HG03575 (cell line): ENCODE data around the gene ZNF385B.

Experiments used
- ATAC-seq: cut with Tn5 transposase; IDR thresholded peaks from one replicate; pipeline ENCODE4 v1.9.1; 2021; ENCODE audit not compliant: unreplicated experiment, insufficient number of reproducible peaks, low FRiP score; ENCODE audit errors: extremely low read depth

ZNF385B gene

DNA sequence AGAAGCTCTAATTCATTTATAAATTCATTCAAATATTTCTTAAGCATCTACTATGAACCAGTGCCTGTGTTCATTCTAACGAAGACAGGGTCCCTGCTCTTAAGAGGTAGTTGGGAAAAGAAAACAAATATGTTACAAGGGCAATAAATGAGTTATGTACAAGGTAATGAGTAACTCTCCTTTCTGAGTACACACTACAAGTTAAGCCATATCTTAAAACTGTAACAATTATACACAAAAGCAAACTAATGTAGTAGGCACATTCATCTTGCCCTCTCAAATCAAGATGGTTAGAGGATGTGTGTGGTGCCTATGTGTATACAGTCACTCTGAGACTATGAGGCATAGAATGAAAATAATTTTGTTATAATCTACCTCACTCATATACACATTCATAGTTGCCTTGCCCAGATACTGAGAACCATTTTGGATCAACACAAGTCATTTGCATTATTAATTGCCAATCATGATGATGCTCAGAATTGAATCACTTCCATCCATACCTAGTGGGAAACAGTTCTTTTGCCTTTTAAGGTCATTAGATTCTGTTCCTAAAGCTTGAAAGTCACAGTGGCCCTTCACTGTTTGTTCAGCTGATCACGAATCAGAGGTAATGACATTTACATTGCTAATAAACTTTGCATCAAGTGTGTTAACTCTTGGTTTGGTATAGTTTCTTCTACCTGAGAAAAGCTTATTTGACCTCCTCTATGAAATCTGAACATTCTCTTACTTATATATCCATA lies 283.1 kb downstream of the ZNF385B start:
- ATAC-seq: no peak

DNA sequence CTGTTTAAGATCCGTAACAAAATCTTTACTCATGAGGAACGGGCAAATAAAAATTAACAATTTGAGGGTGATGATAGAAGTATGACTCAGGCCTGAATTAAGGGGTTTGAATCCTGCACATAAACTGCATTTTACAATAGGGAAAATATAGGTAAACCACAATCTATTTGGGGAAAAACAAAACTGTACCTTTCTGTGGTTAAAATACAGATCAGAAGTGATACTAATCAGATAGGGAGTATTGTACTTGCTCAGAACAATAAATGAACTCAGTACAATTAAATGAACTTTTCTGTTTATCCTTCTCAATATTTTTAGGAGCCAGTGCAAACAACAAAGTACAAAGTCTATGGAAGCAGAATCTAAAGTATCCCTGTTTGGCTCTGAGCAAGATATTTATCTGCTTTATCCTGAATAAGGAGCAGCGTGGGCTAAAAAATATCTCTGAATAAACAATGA lies 287.3 kb downstream of the ZNF385B start:
- ATAC-seq: no peak

DNA sequence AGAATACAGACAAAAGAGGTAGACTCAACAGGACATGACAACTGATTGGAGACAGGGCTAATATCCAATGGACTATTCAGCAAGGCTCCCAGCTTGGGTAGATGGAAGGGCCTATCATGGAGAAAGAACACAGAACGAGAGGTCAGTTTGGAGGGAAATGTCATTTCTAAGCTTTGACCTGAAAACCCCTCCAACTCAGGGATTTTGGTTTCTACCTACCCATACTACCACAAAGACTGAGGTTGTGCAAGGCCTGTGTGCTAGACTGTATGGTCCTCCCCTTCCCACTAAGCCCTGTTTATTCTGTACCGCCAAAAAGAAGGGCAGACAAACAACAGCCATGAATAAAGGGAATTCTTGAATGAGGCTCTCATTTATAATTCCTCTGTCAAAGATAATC lies 288.9 kb downstream of the ZNF385B start:
- no peak for ATAC-seq

DNA sequence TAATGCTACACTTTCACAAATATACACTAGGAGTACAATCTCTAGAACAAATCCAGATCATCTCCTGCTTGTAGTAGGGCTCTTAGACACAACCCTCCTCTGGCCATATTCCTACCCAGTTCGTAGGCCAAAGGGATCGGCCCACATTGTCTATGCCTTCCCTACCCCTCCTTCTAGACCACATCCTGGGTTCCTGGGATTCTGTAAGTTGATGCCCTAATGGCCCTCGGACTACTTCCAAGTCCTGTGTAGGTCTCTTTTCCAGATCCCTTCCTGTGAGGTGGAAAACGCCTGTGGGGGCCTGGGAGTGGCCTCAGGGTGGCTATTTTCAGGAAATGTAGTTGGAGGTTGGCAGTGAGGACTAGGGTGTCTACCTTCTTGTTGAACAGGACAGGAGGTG lies 289.7 kb downstream of the ZNF385B start:
- no peak for ATAC-seq

DNA sequence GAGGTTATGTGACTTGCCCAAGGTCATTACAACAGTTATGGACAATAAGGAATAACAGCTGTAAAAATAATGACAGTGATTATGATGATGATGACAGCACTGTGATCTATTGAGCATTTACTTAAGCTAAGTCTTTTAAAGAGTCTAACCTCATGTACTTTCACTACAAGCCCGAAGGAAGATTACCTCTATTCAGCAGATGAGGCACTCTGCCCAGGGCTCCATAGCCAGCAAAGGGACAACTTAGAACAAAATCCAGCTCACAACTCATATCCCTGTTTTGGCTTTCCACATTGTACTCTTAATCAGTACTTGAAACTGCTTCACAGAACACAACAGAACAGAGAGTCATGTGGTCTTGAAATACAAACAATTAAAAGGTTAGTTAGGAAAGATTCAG lies 290.2 kb downstream of the ZNF385B start:
- ATAC-seq: no peak

DNA sequence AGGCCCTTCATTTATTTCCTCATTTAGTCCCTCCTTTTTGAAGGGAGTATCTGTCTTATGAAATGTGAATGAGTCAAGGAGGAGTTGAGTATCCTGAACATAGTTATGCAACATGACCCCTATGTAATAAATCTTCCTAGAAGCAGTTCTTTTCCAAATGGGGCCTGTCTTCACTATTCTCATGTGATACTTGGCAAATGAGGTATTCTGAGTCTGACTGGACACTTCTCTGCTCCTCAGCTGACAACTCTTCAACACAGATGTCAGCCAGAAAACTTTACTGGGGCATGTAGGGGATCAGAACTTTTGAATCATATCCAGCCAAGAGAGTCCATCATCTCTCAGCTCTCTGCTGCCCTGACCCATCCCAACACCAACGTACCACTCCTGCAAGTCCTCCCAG lies 291.6 kb downstream of the ZNF385B start:
- ATAC-seq: no peak

DNA sequence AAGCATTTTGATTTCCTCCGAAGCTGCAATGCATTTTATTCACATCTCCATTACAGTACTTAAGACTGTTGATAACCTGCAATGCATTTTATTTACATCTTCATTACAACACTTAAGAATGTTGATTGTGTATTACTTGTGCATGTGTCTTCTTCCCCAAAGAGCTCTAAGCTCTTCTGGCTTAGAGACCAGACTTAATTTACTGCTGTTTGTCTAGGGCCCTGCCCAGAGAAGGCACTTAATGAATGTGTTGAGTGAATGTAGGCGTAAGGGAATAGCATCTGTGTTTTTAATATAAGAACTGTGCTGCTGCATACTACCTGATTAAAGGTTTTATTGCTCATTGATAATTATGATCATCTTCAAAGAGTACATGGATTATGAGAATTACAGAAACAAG lies 295.6 kb downstream of the ZNF385B start:
- ATAC-seq: no peak

DNA sequence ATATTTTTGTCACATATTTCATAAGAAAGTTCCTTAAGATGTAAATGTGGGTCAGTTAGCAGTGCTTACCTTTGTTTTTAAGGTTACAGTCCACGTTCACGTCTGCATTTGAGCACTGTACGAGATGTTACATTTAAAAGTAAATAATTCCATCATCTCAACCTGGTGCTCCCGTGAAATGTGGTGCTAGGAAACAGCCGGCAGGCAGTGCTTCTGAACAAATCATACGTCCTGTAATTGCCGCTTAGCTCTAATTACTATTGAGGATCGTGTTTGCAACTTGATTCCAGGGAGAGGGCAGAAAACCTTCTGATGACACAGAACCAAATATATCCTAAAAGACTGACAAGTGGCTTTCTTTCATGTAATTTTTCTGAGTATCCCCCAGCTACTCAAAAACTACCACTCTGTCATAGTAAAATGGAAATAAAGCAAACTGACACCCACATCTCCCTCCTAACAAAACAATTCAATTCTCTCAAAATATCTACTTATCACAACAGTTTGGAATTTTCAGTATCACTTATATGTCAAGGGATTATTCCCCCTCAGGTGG lies 299.0 kb downstream of the ZNF385B start:
- ATAC-seq: no peak

DNA sequence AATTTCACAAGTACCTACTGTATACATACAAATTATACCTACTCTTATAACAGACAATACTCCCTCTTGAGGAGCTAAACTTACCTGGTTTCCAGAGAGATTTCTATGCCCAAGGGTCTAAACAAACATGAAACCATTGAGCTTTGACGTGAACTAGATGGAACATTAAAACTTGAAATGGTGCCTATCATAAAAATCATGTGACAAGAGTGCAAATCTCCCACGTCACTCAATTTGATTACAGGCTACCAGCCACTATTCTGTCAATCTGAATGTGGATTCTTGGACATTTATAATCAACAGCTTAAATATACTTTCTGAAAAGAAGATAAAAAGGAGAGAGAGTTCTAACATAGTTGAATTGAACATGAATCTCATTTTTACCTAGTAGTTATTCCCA lies 299.7 kb downstream of the ZNF385B start:
- no peak for ATAC-seq

DNA sequence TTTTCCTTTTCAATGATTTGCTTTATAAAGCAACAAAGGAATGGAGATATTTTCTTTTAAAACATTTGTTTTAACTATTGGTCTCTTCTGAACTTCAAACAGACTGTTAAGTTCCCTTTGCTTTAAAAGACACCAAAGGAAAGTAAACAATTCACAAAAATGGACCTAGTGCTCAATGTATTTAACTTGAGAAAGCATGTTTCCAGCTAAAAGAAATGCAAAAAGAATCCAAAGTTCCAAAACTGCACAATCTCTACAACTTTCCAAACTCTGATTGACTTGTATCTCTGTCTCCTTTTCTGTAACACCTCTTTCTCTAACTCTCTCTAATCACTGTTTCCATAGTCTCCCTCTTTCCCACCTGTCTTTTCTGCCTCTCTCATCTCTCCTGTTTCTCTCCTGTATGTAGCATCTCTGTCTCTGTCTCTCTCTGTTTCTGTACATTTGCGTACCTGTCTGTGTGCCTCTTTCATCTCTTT lies 301.1 kb downstream of the ZNF385B start:
- ATAC-seq: no peak

DNA sequence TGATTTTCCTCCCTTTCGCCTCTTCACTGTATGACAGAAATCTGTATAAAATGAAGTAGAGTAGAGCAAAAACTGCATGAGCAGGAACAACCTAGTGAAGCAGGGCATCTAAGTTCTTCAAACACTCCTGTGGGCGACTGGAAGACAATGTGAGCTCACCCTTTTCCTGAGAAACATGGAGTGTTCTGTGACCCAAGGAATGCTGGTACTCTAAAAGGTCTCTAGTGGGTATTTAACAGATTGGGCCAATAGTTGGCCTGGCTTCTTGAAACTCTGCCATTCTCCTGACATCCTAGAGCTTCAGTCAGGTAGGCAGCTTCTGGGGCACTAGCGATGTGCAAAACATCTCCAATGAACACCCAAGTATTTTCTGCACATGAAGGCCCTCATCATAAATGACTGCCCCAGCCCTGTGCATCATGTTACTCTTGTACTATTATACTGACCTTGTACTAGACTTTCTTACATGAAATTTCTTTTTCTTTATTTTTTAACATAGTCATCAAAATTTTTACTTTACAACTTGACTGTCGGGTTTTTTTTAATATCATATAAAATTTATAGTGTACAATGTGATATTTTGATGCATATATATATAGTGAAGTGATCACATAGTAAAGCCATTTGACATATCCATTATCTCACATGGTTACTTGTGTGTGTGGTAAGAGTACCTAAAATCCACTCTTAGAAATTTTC lies 302.2 kb downstream of the ZNF385B start:
- ATAC-seq: no peak

DNA sequence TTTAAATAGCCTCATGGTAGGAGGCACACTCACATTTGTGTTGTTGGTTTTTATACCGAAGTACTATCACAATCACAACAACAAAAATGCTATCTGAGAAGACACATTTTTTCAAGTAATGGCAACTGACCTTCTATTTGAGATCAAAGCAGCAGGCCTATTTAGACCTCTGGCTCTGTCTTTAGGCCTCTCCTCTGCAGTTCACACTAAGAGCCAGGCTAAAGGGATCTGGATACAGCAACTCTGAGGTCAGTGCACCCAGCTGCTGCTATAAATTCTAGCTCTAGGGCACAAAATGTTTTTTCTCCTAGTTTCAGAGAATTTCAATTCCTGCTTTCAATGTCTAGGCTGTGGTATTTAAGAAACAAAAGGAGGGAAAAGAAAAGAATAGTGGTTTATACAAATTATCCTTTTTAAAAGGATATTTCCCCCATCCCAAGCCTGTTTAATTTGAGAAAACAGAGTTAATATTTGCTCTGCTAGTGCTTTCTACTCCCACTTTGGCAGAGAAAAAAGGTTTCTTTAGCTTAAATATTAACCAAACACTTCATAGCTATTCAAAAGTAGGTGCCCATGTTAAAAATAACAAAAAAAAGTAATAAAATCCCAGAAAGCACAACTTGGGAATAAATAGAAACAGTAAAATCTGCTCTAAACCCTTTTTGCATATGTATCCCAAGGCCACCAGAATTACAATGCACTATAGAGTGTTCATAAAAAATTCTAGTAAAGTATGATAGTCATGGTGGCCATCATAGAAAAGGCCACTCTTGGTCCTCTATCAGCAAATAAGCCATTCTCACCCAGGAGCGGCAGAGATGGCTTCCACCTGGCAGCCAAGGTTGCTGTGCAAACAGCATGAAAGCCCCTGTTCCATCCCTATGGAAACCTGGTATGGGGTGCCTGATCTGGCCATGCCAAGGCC lies 303.1 kb downstream of the ZNF385B start:
- no peak for ATAC-seq

DNA sequence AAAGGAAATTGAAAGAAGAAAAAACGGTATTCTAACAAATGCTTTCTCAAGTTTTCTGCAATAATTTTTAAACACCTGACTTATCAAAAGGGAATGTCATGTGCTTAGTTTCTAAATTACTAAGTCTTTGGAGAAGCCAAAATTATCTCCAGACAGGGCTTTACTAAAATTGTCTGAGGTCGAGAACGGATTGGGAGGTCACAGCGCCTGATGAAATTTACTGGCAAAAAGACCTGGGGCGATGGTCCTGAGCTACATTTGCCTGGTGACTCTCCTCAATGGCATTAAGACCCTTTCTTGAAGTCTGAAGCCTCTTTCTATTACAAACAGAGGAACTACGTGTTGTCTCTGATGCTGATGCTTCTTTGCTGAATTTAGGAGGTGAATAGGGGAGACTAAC lies 305.0 kb downstream of the ZNF385B start:
- no peak for ATAC-seq

DNA sequence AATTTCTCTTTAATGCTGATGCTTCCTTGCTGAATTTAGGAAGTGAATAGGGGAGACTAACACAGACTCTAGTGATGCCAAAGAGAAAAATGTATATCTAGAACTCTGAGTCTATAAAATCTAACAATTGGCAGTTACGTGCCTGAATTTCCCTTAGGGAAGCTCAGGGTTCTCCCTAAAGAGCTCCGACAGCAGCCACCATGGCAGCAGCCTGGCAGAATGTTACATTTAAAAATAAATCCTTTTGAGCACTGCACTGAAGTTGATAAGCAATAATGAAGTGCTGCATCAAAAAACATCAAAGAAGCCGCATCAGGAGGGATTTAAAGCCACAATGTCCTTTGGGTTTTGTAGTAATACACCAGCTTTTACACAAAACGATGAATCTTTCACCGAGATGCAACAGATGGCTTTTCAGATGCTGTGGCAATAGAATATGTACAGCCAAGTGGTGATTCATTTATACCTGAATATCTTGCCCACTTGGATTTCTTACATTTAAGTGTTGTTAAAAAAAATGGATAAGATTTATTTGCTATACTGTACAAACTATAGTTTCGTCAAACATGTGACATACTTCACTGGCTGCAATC lies 305.6 kb downstream of the ZNF385B start:
- ATAC-seq: no peak

DNA sequence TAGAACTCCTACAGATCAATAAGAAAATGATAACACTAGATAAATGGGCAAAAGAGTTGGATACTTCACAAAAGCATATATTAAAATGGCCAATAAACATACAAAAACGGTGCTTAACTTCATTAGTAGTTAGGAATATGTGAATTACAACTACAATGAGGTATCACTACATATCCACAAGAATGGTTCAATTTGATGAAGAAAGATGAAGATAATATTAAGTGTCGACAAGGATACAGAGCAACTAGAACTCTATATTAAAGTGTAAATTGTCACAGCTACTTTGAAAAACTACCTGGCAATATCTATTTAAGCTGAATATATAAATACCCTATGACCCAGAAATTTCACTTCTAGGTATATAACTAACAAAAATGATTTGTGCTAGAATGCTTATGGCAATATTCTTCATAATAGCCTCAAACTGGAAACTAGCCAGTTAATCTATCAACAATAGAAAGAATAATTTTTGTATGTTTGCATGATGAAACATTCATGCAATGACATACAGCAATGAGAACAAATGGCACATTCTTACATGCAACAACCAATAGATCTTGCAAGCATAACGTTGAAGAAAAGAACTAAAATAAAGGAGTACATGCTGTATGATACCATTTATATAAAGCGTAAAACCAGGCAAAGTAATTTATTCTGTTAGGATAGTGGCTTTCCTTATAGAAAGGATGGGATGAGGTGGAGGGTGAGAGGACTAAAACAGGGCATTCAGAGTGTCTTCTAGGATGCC lies 306.6 kb downstream of the ZNF385B start:
- no peak for ATAC-seq

DNA sequence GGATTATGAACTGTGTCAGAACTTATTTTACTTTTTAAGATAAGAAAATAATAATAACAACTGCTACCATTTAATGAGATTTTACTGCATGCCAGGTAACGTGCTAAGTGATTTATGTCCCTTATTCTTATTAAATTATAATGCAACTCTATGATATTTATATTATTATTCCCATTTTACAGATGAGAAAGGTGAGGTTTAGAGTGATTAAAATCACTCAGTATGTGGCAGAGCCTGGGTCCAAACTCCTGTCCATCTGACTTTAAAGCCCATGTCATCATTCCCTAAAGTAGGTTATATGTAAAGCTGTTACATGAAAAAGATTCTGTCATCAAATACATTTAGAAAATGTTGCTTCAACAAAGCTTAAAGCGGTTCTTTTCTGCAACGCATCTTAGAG lies 308.0 kb downstream of the ZNF385B start:
- ATAC-seq: no peak

DNA sequence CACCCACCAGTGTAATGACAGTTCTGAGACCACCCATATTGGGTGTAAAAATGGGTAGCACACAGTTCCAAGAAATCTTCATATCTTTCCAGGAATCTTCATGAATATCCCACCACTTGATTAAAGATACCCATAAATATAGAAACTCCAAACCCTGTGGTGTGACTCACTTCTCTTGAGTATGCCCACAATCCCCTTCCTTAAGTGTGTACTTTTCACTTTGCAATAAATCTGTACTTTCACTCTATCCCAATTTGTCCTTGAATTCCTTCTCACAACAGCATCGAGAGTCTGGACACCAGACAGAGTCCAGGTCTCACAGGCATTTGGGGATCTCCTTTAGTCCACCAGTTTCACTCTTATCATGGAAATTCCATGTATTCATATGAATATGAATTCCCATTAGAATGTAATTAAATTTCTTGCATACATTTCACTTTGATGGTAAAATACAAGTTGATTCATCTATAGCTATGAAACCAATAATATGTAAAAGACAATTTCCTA lies 309.8 kb downstream of the ZNF385B start:
- no peak for ATAC-seq

DNA sequence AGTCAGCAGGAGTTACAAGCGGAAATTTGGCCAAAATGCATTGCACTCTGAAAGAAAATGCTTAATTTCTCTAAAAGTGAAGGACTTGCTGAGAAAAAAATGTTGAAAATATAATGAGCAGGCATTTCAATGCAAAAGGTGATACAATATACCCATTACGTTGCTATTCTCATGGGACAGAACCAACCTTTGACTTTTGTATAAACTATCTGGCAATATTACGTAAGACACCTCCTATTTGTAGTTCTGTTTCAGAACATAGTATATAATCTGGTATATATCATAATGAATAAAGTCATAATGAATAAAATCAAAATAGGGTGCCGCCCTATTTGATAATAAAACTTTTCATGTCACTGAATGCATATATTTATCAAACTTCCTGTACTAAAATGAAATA lies 310.6 kb downstream of the ZNF385B start:
- ATAC-seq: no peak
